Gastrocnemius medialis (tissue), 4 donors: ENCODE results near the gene P4HA1. TPM values are rescaled to one million over a fixed set of nuclear protein-coding genes. Genes with fewer than 3 reads are reported as not detected.
"Not testable (repeated sequence)": the region's sequence is repeated elsewhere in the genome, so short reads cannot be mapped to it uniquely, and the experiment has no call there.

Experiments used
- ATAC-seq, 2 donors: fragments of 150-250 bp; one replicate each; pipeline ENCODE4 v1.9.1; 2016
- DNase-seq, 2 donors: peaks; one replicate each; pipeline ENCODE4 v3.0.0-alpha.2; 2019
- H3K27ac ChIP-seq, 4 donors: fragments of 200-600 bp; sonication (generic); 1 replicate in 1 of 4; 2 replicates in 3 of 4; pipeline ENCODE4 v1.5.1; 2016 to 2018; ENCODE audit warnings: mild to moderate bottlenecking in 2 of 4, moderate library complexity in 1 of 4
- H3K27me3 ChIP-seq, 3 donors: fragments of 200-600 bp; sonication (generic) in 2 of 3; 1 replicate in 1 of 3; 2 replicates in 2 of 3; pipeline versions ENCODE4 v1.5.1 to v1.6.0; 2016 to 2019; ENCODE audit warnings: mild to moderate bottlenecking in 1 of 3, moderate library complexity in 1 of 3
- H3K36me3 ChIP-seq, 2 donors: fragments of 200-600 bp; sonication (generic) in 1 of 2; one replicate each; pipeline ENCODE4 v1.5.1; 2017 to 2018
- H3K4me1 ChIP-seq, 2 donors: fragments of 200-600 bp; sonication (generic) in 1 of 2; one replicate each; pipeline ENCODE4 v1.5.1; 2016 to 2017; ENCODE audit warnings: mild to moderate bottlenecking in 2 of 2
- H3K4me3 ChIP-seq, 4 donors: fragments of 200-600 bp; sonication (generic) in 3 of 4; 1 replicate in 1 of 4; 2 replicates in 3 of 4; pipeline ENCODE4 v1.5.1; 2016 to 2019; ENCODE audit warnings: mild to moderate bottlenecking in 2 of 4
- H3K9me3 ChIP-seq, 3 donors: fragments of 200-600 bp; sonication (generic) in 2 of 3; 1 replicate in 1 of 3; 2 replicates in 2 of 3; pipeline ENCODE4 v1.5.1; 2016 to 2019
- POLR2A ChIP-seq, 2 donors: fragments of 450-650 bp; IDR thresholded peaks; one replicate each; pipeline ENCODE4 v1.6.1; 2017; ENCODE audit warnings: antibody characterized with exemption in 2 of 2, mild to moderate bottlenecking in 2 of 2, moderate library complexity in 2 of 2
- in situ Hi-C, 4 donors: fragments of 200-750 bp; cut with MboI; loops; one replicate each; pipeline versions ENCODE4 v1.15.0 to v1.8.0; 2017; ENCODE audit warnings: low sequenced_read_pairs in 4 of 4
- intact Hi-C: fragments of 100-400 bp; cut with DNase I; formaldehyde crosslinking; loops from one replicate; pipeline ENCODE4 v1.15.1; 2023; ENCODE audit warnings: low total_unique reads
- total RNA-seq, 4 donors: library from RNA; depleted of rRNA; stranded (reverse); fragments of >200 nt; gene quantifications; one replicate each; pipeline versions ENCODE4 v1.1.0 to v1.2.3, GENCODE V29; 2016
- TF ChIP-seq, protein P1 (sequence below), 5 experiments: fragments of 450-650 bp in 3 of 5; fragments of 200-600 bp in 2 of 5; sonication (generic) in 2 of 5; IDR thresholded peaks in 4 of 5; conservative IDR thresholded peaks in 1 of 5; 1 replicate in 4 of 5; 2 replicates in 1 of 5; pipeline ENCODE4 v1.5.1; 2016 to 2019; ENCODE audit warnings: antibody characterized with exemption in 5 of 5, mild to moderate bottlenecking in 3 of 5, moderate library complexity in 3 of 5

Gene P4HA1
- total RNA-seq, 4 donors from 2014 or later: 65.3 to 348 (median 217) TPM

DNA sequence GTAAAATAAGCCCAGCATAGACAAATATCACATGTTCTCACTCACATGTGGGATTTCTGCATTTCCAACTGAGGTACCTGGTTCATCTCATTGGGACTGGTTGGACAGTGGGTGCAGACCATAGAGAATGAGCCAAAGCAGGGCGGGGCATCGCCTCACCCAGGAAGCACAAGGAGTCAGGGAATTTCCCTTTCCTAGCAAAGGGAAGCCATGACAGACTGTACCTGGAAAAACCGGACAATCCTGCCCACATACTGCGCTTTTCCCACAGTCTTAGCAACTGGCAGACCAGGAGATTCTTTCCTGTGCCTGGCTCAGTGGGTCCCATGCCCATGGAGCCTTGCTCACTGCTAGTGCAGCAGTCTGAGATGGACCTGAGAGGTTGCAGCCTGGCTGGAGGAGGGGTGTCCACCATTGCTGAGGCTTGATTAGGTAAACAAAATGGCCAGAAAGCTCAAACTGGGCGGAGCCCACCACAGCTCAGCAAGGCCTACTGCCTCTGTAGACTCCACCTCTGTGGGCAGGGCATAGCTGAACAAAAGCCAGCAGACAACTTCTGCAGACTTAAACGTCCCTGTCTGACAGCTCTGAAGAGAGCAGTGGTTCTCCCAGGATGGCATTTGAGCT, 75.0 kb downstream of the P4HA1 start:
- intact Hi-C loops, DNase-seq, ATAC-seq: not testable (repeated sequence)

DNA sequence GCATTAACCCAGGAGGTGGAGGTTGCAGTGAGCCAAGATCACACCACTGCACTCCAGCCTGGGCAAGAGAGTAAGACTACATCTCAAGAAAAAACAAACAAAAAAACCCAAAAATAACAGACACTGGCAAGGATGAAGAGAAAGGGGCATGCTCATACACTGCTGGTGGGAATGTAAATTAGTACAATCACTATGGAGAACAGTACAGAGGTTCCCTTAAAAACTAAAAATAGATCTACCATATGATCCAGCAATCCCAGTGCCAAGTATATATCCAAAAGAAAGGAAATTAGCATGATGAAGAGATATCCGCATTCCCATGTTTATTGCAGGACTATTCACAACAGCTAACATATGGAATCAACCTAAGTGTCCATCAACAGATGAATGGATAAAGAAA, 75.6 kb downstream of the P4HA1 start:
- H3K27me3 ChIP-seq: no peaks in the 10 kb centered on the region
- no peak overlapping the region for H3K4me3 ChIP-seq
- peaks cover 33 to 39% of the 10 kb centered on the region in 2 donors for H3K4me1 ChIP-seq
- in situ Hi-C loops (no loop called here), intact Hi-C loops (no loop called here)
- peaks cover 0 to 38% of the 10 kb centered on the region in 2 donors for H3K36me3 ChIP-seq
- H3K9me3 ChIP-seq: no peaks in the 10 kb centered on the region
- no peak for TF ChIP-seq POLR2A (IDR thresholded peaks at IDR 0.05)
- TF ChIP-seq, protein P1, sequence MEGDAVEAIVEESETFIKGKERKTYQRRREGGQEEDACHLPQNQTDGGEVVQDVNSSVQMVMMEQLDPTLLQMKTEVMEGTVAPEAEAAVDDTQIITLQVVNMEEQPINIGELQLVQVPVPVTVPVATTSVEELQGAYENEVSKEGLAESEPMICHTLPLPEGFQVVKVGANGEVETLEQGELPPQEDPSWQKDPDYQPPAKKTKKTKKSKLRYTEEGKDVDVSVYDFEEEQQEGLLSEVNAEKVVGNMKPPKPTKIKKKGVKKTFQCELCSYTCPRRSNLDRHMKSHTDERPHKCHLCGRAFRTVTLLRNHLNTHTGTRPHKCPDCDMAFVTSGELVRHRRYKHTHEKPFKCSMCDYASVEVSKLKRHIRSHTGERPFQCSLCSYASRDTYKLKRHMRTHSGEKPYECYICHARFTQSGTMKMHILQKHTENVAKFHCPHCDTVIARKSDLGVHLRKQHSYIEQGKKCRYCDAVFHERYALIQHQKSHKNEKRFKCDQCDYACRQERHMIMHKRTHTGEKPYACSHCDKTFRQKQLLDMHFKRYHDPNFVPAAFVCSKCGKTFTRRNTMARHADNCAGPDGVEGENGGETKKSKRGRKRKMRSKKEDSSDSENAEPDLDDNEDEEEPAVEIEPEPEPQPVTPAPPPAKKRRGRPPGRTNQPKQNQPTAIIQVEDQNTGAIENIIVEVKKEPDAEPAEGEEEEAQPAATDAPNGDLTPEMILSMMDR (IDR thresholded peaks at IDR 0.05 in 4 of 5, conservative IDR thresholded peaks at IDR 0.05 in 1 of 5): no peak
- ATAC-seq: no peak
- peak overlapping the region in 1 of 4 donors; percentile 21 for H3K27ac ChIP-seq
- DNase-seq: no peak

More for the DNA sequence above, 75.0 kb downstream of the P4HA1 start:
- H3K9me3 ChIP-seq, in situ Hi-C loops, H3K27me3 ChIP-seq, H3K4me3 ChIP-seq: not testable (repeated sequence)
- peaks cover 0 to 35% of the 10 kb centered on the region in 2 donors for H3K36me3 ChIP-seq
- H3K4me1 ChIP-seq: peaks cover 33 to 39% of the 10 kb centered on the region in 2 donors
- peak overlapping the region in 1 of 4 donors; percentile 21 for H3K27ac ChIP-seq

DNA sequence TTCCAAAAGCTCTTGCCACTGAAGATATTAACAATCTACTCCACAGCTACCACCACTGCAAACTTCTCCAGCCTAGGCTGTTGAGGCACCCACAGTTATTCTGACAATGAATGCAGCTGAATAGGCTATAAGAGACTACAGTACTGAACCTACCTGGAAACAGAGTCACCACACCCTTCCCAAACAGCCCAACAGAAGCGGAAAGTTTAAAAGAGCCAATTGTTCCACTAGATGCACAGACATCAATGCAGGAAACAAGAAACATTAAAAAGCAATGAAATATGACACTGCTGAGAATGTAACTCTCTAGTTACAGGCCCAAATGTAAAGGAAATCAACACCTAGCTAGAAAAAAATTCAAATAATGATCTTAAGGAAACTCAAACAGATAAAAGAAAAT, 77.6 kb downstream of the P4HA1 start:
- Histone ChIP-seq H3K27ac (peak overlapping the region in 3 of 4 donors; percentile 7 to 31 (median 11)), H3K36me3 (peaks cover 0 to 57% of the 10 kb centered on the region in 2 donors), H3K9me3 (no peaks in the 10 kb centered on the region), H3K27me3 (no peaks in the 10 kb centered on the region), H3K4me3 (no peak overlapping the region), H3K4me1 (peaks cover 33 to 39% of the 10 kb centered on the region in 2 donors)
- TF ChIP-seq POLR2A (IDR thresholded peaks at IDR 0.05): no peak
- DNase-seq (no peak), ATAC-seq (no peak)
- in situ Hi-C loops: no loop called here
- intact Hi-C loops: no loop called here

DNA sequence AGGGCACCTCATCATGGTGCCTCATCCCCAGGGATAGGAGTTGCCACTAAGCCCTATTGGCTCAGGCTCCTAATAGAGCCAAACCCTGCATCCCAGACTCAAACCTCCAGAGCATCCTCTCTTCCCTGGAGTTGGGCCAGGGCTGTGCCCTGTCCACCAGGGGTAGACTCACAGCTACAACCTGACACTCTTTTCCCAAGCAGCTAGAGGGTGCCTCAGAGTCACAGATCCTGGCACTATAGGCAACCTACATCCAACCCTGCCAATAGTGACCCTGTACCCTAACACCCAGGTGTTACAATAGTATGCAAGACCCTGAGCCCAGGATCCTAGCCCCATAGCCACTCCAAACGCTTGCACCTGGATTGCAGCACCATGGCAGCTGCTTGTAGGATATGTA, 78.0 kb downstream of the P4HA1 start:
- intact Hi-C loops: no loop called here
- Histone ChIP-seq H3K4me1 (peaks cover 33 to 39% of the 10 kb centered on the region in 2 donors), H3K9me3 (no peaks in the 10 kb centered on the region)

DNA sequence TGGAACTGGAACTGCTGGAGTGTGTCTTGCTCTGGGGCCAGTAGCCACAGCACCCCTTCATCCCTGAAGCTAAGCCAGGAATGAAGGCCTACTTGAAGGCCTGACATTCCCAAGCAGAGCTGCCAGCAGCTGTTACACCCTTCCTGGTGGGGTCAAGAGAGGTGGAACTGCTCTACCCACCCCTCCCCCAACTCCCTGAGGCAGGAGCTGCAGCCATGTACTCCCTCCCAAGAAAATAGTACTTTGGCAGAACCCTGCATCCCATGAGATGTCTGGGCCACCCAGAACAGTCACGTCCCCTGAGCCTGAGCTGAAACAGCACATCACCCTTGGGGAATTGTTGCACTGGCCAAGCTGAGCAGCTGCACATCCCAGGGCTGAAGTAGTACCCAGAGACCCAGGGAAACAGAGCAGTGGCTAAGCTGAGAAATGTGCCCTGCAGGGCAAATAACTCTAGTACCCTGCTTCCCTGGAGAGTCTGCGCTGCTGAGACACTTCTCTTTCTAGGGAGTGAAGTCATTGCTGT, 78.6 kb downstream of the P4HA1 start:
- H3K4me3 ChIP-seq: no peak overlapping the region
- peak overlapping the region in 3 of 4 donors; percentile 4 to 47 (median 7) for H3K27ac ChIP-seq
- peaks cover 33 to 39% of the 10 kb centered on the region in 2 donors for H3K4me1 ChIP-seq
- in situ Hi-C loops: no loop called here
- ATAC-seq: peak in 1 of 2 donors; percentile 55
- intact Hi-C loops: no loop called here
- H3K9me3 ChIP-seq: no peaks in the 10 kb centered on the region
- TF ChIP-seq, protein P1 (IDR thresholded peaks at IDR 0.05 in 4 of 5, conservative IDR thresholded peaks at IDR 0.05 in 1 of 5): no peak
- TF ChIP-seq POLR2A (IDR thresholded peaks at IDR 0.05): no peak
- DNase-seq: peak in 1 of 2 donors; percentile 38
- H3K27me3 ChIP-seq: no peaks in the 10 kb centered on the region
- peaks cover 0 to 68% of the 10 kb centered on the region in 2 donors for H3K36me3 ChIP-seq

More for the DNA sequence above, 78.0 kb downstream of the P4HA1 start:
- H3K27me3 ChIP-seq: no peaks in the 10 kb centered on the region
- ATAC-seq (no peak), DNase-seq (no peak)
- no peak for TF ChIP-seq POLR2A (IDR thresholded peaks at IDR 0.05)
- TF ChIP-seq, protein P1 (IDR thresholded peaks at IDR 0.05 in 4 of 5, conservative IDR thresholded peaks at IDR 0.05 in 1 of 5): no peak
- peaks cover 0 to 62% of the 10 kb centered on the region in 2 donors for H3K36me3 ChIP-seq
- H3K4me3 ChIP-seq: no peak overlapping the region
- H3K27ac ChIP-seq: peak overlapping the region in 2 of 4 donors; percentile 4 to 7
- in situ Hi-C loops: no loop called here
